ENCODE measurements around the gene SORCS2.

SORCS2 gene

DNA sequence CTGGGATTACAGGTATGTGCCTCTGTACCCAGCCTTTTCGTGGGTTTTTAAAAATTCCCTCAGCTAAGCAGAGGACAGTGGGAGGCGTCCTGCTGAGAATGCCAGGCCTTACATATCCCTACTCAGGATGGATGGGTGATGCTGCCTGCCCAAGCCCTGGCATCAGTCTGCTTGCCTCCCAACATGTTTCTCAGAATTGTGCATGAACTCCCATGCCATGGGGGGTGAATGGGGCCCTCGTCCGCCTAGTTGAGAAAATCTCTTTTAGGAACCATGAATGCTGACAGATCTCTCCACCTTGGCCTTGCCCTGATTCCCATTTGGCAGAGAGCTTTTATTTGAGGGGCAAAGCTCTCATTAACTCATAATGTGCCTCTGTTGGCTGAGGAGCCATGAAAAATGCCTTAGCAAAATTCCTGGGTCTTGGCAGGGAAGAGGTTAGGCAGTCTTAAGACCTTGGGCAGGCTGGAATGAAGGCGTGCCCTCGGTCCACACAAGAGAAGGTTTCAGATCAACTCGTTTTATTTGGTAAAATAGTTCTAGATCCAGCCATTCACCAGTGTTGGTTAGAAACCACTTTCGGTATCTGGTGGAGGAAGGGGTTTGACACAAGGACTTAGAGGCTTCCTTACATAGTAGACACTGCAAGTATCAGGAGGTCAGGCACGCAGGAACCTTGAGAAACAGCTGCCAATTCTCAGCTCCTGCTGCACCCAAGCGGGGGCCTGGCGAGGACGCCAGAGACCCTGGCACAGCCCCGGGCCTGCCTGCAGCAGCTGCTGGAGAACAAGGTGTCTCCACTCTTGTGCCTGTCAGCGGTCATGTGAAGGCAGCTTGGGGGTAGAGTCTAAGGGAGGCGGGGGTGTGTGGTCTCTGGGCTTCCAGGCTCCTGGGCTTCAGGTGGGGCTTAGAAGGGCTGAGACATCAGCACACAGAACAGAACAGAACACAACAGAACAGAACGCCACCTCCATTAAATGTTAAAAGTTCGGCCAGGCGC, 435.2 kb downstream of the SORCS2 start:
- no peak for DNase-seq

- no peak for DNase-seq
These were observed 436.1 kb downstream of the SORCS2 start for GRCh38 chr4:7628432-7628831.

- DNase-seq, result no peak
These were observed 437.3 kb downstream of the SORCS2 start for GRCh38 chr4:7629501-7630254.

GRCh38 chr4:7630568-7631287, 438.4 kb downstream of the SORCS2 start:
- peak; percentile 85 for DNase-seq

- no peak for DNase-seq
These were observed 439.1 kb downstream of the SORCS2 start for GRCh38 chr4:7631288-7632014.

DNA sequence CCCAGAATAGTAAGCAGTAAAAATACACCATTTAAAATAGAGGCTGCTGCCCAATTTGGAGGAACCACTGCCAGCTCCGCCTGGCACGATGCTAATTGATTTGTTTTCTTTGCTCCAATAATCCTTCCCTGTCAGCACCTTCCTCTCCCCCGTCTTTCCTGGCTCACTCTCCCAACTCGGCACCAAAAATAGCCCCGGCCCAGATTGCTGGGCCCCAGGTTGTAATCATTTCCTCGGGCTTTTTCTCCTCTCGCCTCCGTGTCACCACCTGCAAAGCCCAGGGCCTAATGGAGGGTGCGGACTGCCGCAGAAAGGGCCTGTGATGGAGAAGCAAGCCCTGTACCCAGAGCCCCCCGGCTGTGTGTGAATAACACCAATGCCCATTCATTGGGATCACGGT, 440.0 kb downstream of the SORCS2 start:
- no peak for DNase-seq

GRCh38 chr4:7632971-7633370, 440.6 kb downstream of the SORCS2 start:
- no peak for DNase-seq

DNA sequence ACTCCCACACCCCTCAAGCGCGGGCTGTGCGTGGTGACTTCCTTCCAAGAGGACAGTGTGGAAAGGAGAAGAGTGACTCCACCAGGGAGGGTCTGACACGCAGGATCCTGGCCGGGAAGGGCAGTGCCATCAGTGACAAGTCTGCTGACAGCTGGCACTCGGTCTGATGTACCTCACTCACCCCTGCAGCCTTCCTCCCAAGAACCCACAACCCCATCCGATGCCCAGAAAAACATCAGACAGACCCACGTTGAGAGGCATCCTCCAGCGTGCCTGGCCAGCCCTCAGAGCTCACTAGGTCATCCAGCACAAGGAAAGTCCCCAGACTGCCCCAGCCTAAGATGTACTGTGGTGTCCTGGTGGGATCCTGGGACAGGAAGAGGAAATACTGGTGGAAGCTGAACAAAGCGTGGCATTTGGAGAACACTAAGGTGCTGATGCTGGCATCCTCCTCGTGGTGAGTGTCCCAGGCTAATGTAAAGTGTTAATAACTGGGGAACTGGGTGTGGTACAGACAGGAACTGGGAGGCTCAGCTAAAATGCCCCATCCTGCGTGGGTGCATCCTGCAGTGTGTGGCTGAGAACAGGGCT, 442.4 kb downstream of the SORCS2 start:
- no peak for DNase-seq

DNA sequence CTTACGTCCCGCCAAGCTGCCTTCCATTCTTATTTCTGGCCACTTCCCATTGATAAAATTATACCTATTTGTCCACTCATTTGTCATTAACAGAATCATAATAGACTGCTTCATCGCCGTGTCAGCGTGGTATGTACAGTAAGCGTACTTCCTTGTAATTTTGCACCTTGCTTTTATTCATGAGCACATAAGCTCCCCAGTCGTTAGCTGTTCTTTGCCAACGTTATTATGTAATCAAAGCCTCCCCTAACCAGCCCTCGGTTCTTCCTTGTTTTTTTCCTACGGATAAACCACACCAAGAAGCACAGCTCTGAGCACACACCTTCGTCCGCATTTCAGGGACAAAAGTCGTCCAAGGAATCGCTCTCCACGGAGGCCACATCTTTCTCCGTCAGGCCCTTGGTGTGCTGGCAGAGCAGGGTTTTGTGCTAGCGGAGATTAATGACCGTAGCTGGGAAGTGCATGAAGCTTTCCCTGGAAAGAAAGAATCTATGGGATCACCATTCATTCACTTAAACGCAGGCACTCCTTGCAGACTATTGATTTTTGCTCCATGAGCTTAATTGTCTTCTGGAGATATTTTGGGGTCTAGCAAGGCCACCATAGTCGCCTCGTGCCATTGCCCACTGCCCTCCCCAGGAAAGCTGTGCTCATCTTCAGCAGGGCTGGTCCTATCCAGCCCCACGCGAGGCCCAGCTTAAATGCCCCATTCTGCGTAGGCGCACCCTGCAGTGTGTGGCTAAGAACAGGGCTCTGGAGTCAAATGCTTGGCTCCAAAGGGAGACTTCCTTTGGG, 443.3 kb downstream of the SORCS2 start:
- DNase-seq, result no peak

DNA sequence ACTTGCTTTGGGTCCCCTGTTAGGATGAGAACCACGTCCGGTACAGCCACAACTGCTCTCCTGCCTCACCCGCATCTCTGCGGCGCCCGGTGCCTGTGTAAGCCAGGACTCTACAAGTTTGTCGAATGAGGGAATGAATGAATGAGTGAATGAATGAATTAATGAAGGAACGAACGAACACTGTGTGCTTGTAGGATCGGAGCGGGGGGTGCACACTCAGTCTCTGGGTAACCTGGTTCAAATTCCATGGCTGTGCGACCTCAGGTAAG, 443.8 kb downstream of the SORCS2 start:
- DNase-seq, result no peak

GRCh38 chr4:7637139-7637538, 444.8 kb downstream of the SORCS2 start:
- no peak for DNase-seq

DNA sequence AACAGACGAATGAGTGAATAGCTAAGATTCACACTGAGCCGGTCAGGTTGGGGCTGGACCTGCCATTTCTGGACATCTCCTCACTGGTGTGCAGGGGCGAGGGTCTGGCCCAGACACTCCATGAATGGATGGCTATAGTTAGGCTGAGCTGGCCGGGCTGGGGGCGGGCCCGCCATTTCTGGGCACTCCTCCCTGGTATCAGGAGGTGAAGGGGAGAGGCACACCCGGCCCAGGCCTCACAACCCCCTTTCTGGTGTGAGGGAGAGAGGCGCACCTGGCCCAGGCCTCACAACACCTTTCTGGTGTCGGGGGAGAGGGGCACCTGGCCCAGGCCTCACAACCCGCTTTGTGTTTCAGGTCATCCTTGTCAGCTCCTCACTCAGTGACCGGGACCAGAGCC, 445.6 kb downstream of the SORCS2 start:
- DNase-seq, result no peak

DNA sequence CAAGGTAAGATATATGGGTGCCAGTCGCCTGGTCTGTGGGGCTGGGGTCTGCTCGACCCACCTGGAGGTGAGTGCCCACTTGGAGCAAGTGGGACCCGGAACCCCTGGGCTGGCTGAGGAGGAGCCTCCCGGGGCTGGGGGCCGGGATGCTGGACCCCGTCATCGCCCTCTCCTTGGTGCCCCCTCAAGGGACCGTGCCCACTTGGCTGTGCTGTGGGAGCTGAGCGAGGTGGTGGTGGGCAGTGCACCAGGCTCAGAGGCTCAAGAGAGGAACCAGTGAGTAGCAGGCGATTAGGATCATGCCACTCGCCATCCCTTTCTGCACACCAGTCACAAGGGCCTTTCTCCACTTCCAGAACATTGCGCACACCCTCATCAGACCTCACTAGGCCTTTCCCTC, 446.2 kb downstream of the SORCS2 start:
- DNase-seq, result no peak

DNA sequence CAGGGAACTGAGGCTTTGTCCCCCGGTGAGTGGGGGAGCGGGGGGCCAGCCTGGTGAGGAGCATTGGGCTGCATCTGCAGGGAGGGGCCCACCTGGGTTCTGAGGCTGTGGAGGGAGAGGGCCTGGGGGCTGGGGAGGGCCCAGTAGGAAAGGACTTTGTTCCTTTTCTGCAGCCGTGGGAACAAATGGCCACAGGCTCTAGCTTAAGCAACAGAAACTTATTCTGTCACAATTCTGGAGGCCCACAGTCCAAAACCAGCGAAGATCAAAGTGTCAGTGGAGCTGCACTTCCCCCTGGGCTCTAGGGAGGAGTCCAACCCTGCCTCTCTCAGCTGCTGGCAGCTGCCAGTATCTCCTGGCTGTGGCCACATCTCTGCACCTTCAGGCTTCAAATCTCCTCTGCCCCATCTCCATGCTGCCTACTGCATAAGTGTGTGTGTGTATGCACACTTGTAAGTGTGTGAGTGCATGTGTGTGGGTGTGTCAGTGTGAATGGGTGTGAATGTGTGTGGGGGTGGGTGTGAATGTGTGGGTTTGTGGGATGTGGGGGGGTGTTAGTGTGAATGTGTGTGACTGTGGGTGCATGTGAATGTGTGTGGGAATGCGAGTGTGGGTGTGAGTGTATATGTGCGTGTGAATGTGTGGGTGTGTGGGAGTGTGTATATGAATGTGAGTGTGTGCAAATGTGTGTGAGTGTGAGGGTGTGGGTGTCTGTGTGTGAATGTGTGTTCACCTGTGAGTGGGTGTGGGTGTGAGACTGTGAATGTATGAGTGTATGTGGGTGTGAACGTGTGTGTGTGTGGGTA, 446.8 kb downstream of the SORCS2 start:
- DNase-seq, result no peak

DNA sequence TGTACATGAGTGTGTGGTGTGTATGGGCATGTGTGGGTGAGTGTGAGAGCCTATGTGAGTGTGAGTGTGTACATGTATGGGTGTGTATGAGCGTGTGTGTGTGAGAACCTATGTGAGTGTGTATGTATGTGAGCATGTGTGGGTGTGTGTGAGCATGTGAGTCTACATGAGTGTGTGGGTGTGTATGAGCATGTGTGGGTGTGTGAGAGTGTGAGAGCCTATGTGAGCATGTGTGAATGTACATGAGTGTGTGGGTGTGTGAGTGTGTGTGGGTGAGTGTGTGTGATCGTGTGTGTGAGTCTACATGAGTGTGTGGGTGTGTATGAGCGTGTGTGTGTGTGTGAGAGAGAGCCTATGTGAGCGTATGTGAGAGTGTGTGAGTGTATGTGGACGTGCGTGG, 447.8 kb downstream of the SORCS2 start:
- DNase-seq, result no peak

GRCh38 chr4:7641712-7642111, 449.4 kb downstream of the SORCS2 start:
- DNase-seq, result no peak

DNA sequence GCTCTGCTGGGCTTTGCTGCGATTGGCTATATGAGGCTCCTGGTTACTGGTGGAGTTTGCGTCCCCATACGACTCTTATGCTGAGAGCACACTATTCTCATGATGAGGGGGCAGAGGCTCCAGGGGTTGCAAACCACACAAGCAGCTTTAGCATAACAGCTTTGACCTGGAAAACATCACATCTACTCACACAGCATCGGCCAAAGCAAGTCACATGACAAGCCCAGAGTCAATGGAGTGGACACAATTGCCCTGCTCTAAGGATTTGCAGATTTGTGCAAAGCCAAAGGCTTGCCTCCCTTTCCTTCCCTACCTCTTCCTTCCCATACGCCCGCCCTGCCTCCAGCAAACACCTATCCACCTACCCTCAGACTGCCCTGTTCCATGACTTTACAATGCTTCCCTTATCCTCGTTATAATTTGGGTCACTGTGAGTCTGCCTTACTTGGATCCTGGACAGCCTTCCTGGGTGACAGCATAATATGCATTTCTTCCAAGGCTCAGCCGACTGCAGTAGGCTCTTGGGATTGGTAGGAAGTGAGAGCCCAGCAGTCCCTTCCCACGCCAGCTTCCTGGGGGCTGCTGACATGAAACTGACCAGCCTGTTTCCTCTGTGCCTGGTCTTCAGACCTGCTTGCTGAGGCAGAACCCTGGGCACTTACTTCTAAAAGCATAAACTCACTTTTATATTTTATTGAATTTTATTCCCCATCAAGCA, 450.6 kb downstream of the SORCS2 start:
- no peak for DNase-seq

DNA sequence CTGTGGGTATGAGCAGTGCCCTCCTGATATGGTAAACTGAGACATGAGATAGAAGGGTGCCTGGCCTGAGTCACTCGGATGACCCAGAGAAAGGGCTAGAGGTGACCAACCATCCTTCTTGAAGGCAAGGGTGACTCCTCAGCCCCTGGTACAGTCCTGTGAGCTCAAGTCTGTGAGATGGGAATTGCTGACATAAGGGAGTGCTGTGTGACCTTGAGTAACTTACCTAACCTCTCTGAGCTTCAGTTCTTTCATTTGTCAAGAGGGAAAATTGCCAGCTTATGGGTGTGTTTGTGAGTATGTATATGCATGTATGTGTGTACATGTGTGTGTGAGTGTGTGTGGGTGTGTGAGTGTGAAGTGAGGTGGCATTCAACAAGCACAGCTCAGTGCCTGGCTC, 452.8 kb downstream of the SORCS2 start:
- DNase-seq, result no peak

DNA sequence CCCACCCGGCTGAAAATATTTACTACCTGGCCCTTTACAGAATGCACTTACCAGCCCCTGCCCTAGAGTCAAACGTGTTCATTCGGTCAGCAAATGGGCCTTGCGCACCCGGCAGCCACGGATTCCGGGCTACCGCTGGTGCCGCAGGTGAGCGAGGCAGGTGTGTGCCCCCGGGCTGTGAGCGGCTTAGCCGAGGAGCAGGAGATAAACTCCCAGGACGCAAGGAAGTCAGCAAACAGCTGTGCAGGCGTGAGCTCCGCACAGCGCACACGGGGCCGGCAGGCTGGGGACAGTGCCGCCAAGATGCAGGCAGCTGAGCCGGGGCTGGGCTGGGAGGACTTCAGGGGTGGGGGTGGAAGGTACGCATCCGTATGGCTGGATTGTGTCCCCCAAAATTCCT, 453.6 kb downstream of the SORCS2 start:
- DNase-seq, result no peak
